Stimulated activated CD8-positive, alpha-beta memory T cell treated with anti-CD3 and anti-CD28 coated beads, Interleukin-7, amount 100 ng/mL, for 1 hour (primary cell): ENCODE results near the gene WDR91.

Experiments used
- DNase-seq, 2 donors: peaks; one replicate each; pipeline ENCODE4 v3.0.0-alpha.2; 2020; ENCODE audit warnings: low read depth in 2 of 2

WDR91 gene

GRCh38 chr7:135211179-135211945 is at the start of gene WDR91:
Gene WDR91 (minus strand): TSS chr7:135211526. CDS start chr7:135211502, 24 bp downstream.
- peak; percentile 95 for DNase-seq

GRCh38 chr7:135260470-135260869 is 49.1 kb upstream of the WDR91 start:
- DNase-seq: no peak

GRCh38 chr7:135259702-135260101 is 48.4 kb upstream of the WDR91 start:
- no peak for DNase-seq

GRCh38 chr7:135258585-135258984 is 47.3 kb upstream of the WDR91 start:
- DNase-seq: no peak

- DNase-seq: no peak
Measured at GRCh38 chr7:135257790-135258189, 46.5 kb upstream of the WDR91 start.

- no peak for DNase-seq
Measured at GRCh38 chr7:135253851-135254771, 42.8 kb upstream of the WDR91 start.

- DNase-seq: no peak
Measured at GRCh38 chr7:135251496-135252391, 40.4 kb upstream of the WDR91 start.

- DNase-seq: no peak
Measured at GRCh38 chr7:135248546-135248945, 37.2 kb upstream of the WDR91 start.

- no peak for DNase-seq
Measured at GRCh38 chr7:135247746-135248471, 36.6 kb upstream of the WDR91 start.

GRCh38 chr7:135246191-135246825 is 35.0 kb upstream of the WDR91 start:
- no peak for DNase-seq

GRCh38 chr7:135245226-135246190 is 34.2 kb upstream of the WDR91 start:
- DNase-seq: no peak

- no peak for DNase-seq
Measured at GRCh38 chr7:135242096-135242684, 30.9 kb upstream of the WDR91 start.

- no peak for DNase-seq
Measured at GRCh38 chr7:135240441-135240840, 29.1 kb upstream of the WDR91 start.

- no peak for DNase-seq
Measured at GRCh38 chr7:135239263-135239662, 27.9 kb upstream of the WDR91 start.

GRCh38 chr7:135238112-135238744 is 26.9 kb upstream of the WDR91 start:
- DNase-seq: no peak

GRCh38 chr7:135236727-135237126 is 25.4 kb upstream of the WDR91 start:
- no peak for DNase-seq

GRCh38 chr7:135235841-135236240 is 24.5 kb upstream of the WDR91 start:
- no peak for DNase-seq

- no peak for DNase-seq
Measured at GRCh38 chr7:135234727-135235126, 23.4 kb upstream of the WDR91 start.
